Activated naive CD4-positive, alpha-beta T cell treated with anti-CD3 and anti-CD28 coated beads, Interleukin-2, amount 50 U/mL, for 16 hours (primary cell): ENCODE measurements around the gene WFDC10A.
"Not testable (repeated sequence)": the region's sequence is repeated elsewhere in the genome, so short reads cannot be mapped to it uniquely, and the experiment has no call there.

ENCODE experiments used
- DNase-seq: peaks from one replicate; pipeline ENCODE4 v3.0.0-alpha.2; 2020

Gene WFDC10A

GRCh38 chr20:45629496-45630100, at the start of gene WFDC10A:
WFDC10A (plus strand) TSS chr20:45629739; CDS start chr20:45629814, 75 bp downstream.
- DNase-seq = no peak

- no peak for DNase-seq
These were observed 47.8 kb upstream of the WFDC10A start for GRCh38 chr20:45581702-45582101.

- no peak for DNase-seq
These were observed 46.0 kb upstream of the WFDC10A start for GRCh38 chr20:45583502-45583901.

GRCh38 chr20:45584294-45584693, 45.2 kb upstream of the WFDC10A start:
- DNase-seq = not testable (repeated sequence)

- not testable (repeated sequence) for DNase-seq
These were observed 43.6 kb upstream of the WFDC10A start for GRCh38 chr20:45585986-45586385.

GRCh38 chr20:45588800-45589199, 40.7 kb upstream of the WFDC10A start:
- no peak for DNase-seq

- DNase-seq = no peak
These were observed 39.8 kb upstream of the WFDC10A start for GRCh38 chr20:45589725-45590124.

GRCh38 chr20:45592574-45593189, 36.9 kb upstream of the WFDC10A start:
- DNase-seq = no peak

GRCh38 chr20:45593498-45593897, 36.0 kb upstream of the WFDC10A start:
- no peak for DNase-seq

- DNase-seq = no peak
These were observed 34.3 kb upstream of the WFDC10A start for GRCh38 chr20:45595235-45595634.

GRCh38 chr20:45607810-45608209, 21.7 kb upstream of the WFDC10A start:
- no peak for DNase-seq

GRCh38 chr20:45611054-45611453, 18.5 kb upstream of the WFDC10A start:
- DNase-seq = peak; percentile 23

- no peak for DNase-seq
These were observed 17.2 kb upstream of the WFDC10A start for GRCh38 chr20:45612314-45612713.

GRCh38 chr20:45617591-45617990, 11.9 kb upstream of the WFDC10A start:
- DNase-seq = no peak

GRCh38 chr20:45621593-45621992, 7.9 kb upstream of the WFDC10A start:
- no peak for DNase-seq

- no peak for DNase-seq
These were observed 3.0 kb upstream of the WFDC10A start for GRCh38 chr20:45626540-45626939.

GRCh38 chr20:45630371-45630770, 832 bp downstream of the WFDC10A start:
- no peak for DNase-seq

- no peak for DNase-seq
These were observed 1.6 kb downstream of the WFDC10A start, which contains the start of gene WFDC9 for GRCh38 chr20:45631184-45631583. WFDC9 (minus strand) TSS chr20:45631284; CDS start chr20:45610181, 21,103 bp downstream.

GRCh38 chr20:45636513-45636912, 7.0 kb downstream of the WFDC10A start:
- DNase-seq = no peak

GRCh38 chr20:45639687-45640086, 10.1 kb downstream of the WFDC10A start:
- DNase-seq = no peak

- not testable (repeated sequence) for DNase-seq
These were observed 11.5 kb downstream of the WFDC10A start for GRCh38 chr20:45641076-45641475.

- not testable (repeated sequence) for DNase-seq
These were observed 16.3 kb downstream of the WFDC10A start for GRCh38 chr20:45645869-45646268.

- DNase-seq = no peak
These were observed 17.3 kb downstream of the WFDC10A start for GRCh38 chr20:45646875-45647274.

- no peak for DNase-seq
These were observed 18.0 kb downstream of the WFDC10A start for GRCh38 chr20:45647441-45648050.
